Prostate gland (tissue), 2 donors: ENCODE data around the gene SLAMF7. TPM values are rescaled to one million over a fixed set of nuclear protein-coding genes. Genes with fewer than 3 reads are reported as not detected.

ENCODE experiments used
- DNase-seq: peaks from one replicate; pipeline ENCODE4 v3.0.0-alpha.2; 2019; ENCODE audit warnings: low spot score
- H3K27ac ChIP-seq, 2 donors: fragments of 200-600 bp; sonication (generic); 2 replicates each; pipeline ENCODE4 v1.5.1; 2017 to 2019
- H3K27me3 ChIP-seq: fragments of 200-600 bp; sonication (generic); replicated peaks from 2 replicates; pipeline ENCODE4 v1.5.1; 2019; ENCODE audit not compliant: insufficient read depth
- H3K36me3 ChIP-seq, 2 donors: fragments of 200-600 bp; sonication (generic); 1 replicate in 1 of 2; 2 replicates in 1 of 2; pipeline versions ENCODE4 v1.5.1 to v1.8.1; 2017 to 2019
- H3K4me1 ChIP-seq: fragments of 200-600 bp; sonication (generic); replicated peaks from 2 replicates; pipeline ENCODE4 v1.5.1; 2019
- H3K4me3 ChIP-seq, 2 donors: fragments of 200-600 bp; sonication (generic); 2 replicates each; pipeline ENCODE4 v1.5.1; 2017 to 2019
- H3K9me3 ChIP-seq: fragments of 200-600 bp; sonication (generic); 2 replicates; pipeline ENCODE4 v1.5.1; 2017
- POLR2A ChIP-seq: fragments of 450-650 bp; IDR thresholded peaks from one replicate; pipeline ENCODE4 v1.6.1; 2016; ENCODE audit warnings: antibody characterized with exemption, mild to moderate bottlenecking
- POLR2AphosphoS5 ChIP-seq: sonication (generic); formaldehyde crosslinking; IDR thresholded peaks from one replicate; pipeline ENCODE4 v1.6.1; 2017; ENCODE audit warnings: antibody characterized with exemption
- WGBS: methylation state at CpG from one replicate; pipeline ENCODE4 v1.1.5; 2018; 5-methylcytosine and 5-hydroxymethylcytosine counted together
- intact Hi-C: fragments of 100-400 bp; cut with DNase I; formaldehyde crosslinking; loops from one replicate; pipeline ENCODE4 v1.14.2; 2022
- total RNA-seq, 2 donors: library from RNA; depleted of rRNA; stranded (reverse); fragments of >200 nt; gene quantifications; one replicate each; pipeline ENCODE4 v1.1.0, GENCODE V29; 2016
- TF ChIP-seq, protein P1 (sequence below), 4 experiments: fragments of 200-600 bp in 2 of 4; fragments of 450-650 bp in 2 of 4; sonication (generic) in 2 of 4; IDR thresholded peaks; 1 replicate in 3 of 4; 2 replicates in 1 of 4; pipeline ENCODE4 v1.5.1; 2016 to 2019; ENCODE audit warnings: antibody characterized with exemption in 4 of 4, mild to moderate bottlenecking in 2 of 4, moderate library complexity in 2 of 4

Gene SLAMF7
- total RNA-seq, 2 donors from 2014 or later, result 0.14 to 0.51 TPM

DNA sequence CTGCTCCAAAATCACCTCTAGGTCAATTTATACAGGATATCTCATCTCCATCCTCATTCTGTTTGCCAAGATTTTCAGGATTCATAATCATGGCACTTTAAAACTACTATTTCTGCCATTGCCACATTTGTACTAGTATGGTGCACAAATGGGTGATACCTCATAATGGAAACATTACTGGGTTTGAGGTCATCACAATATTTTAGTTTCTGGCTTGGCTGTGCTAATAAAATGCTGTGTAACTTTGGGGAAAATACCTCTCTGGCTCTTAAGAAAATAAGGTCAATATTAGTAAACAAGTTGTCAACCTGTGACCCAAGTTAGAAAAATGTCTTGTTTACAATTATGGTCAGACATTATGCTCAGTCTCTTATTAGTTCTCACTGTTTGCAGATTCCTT lies 4.7 kb upstream of the SLAMF7 start:
- no peak overlapping the region for H3K27ac ChIP-seq
- H3K4me1 ChIP-seq, result no peaks in the 10 kb centered on the region
- TF ChIP-seq, protein P1, sequence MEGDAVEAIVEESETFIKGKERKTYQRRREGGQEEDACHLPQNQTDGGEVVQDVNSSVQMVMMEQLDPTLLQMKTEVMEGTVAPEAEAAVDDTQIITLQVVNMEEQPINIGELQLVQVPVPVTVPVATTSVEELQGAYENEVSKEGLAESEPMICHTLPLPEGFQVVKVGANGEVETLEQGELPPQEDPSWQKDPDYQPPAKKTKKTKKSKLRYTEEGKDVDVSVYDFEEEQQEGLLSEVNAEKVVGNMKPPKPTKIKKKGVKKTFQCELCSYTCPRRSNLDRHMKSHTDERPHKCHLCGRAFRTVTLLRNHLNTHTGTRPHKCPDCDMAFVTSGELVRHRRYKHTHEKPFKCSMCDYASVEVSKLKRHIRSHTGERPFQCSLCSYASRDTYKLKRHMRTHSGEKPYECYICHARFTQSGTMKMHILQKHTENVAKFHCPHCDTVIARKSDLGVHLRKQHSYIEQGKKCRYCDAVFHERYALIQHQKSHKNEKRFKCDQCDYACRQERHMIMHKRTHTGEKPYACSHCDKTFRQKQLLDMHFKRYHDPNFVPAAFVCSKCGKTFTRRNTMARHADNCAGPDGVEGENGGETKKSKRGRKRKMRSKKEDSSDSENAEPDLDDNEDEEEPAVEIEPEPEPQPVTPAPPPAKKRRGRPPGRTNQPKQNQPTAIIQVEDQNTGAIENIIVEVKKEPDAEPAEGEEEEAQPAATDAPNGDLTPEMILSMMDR (IDR thresholded peaks at IDR 0.05), result no peak
- TF ChIP-seq POLR2AphosphoS5 (no peak), POLR2A (no peak)
- H3K9me3 ChIP-seq, result no peaks in the 10 kb centered on the region
- DNase-seq, result no peak
- no peaks in the 10 kb centered on the region for H3K36me3 ChIP-seq
- no peaks in the 10 kb centered on the region for H3K27me3 ChIP-seq
- intact Hi-C loops, result no loop called here
- no peak overlapping the region for H3K4me3 ChIP-seq

GRCh38 chr1:160738271-160738670 lies 776 bp upstream of the SLAMF7 start:
- DNase-seq, result no peak

DNA sequence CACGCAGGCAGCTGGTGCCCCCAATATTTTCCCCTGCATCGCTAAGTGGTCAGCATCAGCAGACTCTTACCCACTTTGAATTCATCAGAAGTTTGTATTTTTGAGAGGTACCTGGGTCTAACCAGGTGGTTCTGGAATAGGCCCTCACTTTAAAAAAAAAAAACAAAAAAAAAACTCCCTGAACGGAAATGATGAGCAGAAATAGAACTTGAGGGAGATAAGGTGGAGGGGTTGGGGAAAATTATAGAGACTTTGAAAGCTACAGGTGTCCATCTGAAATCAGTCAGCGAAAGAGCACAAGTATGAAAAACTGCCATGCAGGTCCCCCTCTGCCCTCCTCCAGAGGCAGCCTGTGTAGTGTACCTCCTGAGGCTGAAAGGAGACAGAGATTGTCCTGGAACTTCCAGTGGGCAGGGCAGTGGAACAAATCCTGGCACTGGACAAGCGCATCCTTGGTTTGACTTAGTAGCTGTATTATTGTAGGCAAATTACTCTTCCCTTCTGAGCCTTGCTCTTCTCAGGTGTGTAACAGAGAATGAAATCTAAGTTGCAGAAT lies 1.2 kb downstream of the SLAMF7 start:
- intact Hi-C loops, result no loop called here
- H3K4me1 ChIP-seq, result no peaks in the 10 kb centered on the region
- H3K27me3 ChIP-seq, result no peaks in the 10 kb centered on the region
- no peak overlapping the region for H3K4me3 ChIP-seq
- 89% methylated on average over 5 of the region's 5 CpGs for WGBS
- no peaks in the 10 kb centered on the region for H3K36me3 ChIP-seq
- no peak overlapping the region for H3K27ac ChIP-seq
- no peak for DNase-seq
- no peaks in the 10 kb centered on the region for H3K9me3 ChIP-seq
- TF ChIP-seq POLR2A (no peak), POLR2AphosphoS5 (no peak)
- TF ChIP-seq, protein P1 (IDR thresholded peaks at IDR 0.05), result no peak

More at GRCh38 chr1:160738271-160738670, 776 bp upstream of the SLAMF7 start:
- TF ChIP-seq POLR2AphosphoS5, result no peak
- TF ChIP-seq, protein P1 (IDR thresholded peaks at IDR 0.05), result no peak
- no peak for TF ChIP-seq POLR2A
- no peak overlapping the region for H3K27ac ChIP-seq
- WGBS, result 84% methylated on average over 2 of the region's 2 CpGs
- H3K9me3 ChIP-seq, result no peaks in the 10 kb centered on the region
- no peaks in the 10 kb centered on the region for H3K36me3 ChIP-seq
- no peak overlapping the region for H3K4me3 ChIP-seq
- H3K4me1 ChIP-seq, result no peaks in the 10 kb centered on the region
- no peaks in the 10 kb centered on the region for H3K27me3 ChIP-seq
- intact Hi-C loops, result no loop called here

DNA sequence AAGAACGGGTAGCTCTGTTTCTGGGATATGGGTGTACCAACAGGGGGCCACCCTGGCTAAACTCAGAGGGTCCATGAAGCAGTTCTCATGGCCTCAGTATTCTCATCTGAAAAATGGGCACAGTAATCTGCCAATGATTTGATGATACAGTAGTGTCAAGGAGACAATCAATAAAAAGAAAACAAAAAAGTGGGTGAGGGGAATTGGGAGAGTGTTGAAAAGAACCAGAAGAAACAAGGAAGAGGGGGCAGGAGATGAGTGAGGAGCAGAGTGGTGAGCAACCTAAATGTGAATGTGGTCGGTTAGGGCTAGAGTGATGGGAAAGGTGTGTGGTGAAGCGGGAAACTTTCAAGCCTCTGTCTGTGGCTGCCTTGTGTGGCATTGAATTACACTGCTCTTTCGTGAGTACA lies 2.0 kb downstream of the SLAMF7 start:
- 86% methylated on average over 4 of the region's 4 CpGs for WGBS

More for the DNA sequence above, 2.0 kb downstream of the SLAMF7 start:
- no peak for DNase-seq
- Histone ChIP-seq H3K4me3 (no peak overlapping the region), H3K27me3 (no peaks in the 10 kb centered on the region), H3K4me1 (no peaks in the 10 kb centered on the region), H3K27ac (no peak overlapping the region), H3K9me3 (no peaks in the 10 kb centered on the region), H3K36me3 (no peaks in the 10 kb centered on the region)
- TF ChIP-seq, protein P1 (IDR thresholded peaks at IDR 0.05), result no peak
- TF ChIP-seq POLR2AphosphoS5 (no peak), POLR2A (no peak)
- intact Hi-C loops, result no loop called here
